DOHH2 (cell line): ENCODE measurements around the gene PLSCR5.

Experiments
- EZH2phosphoT487 ChIP-seq: fragments of 200-600 bp; sonication (generic); IDR thresholded peaks from 2 replicates; pipeline ENCODE4 v1.6.1; 2017; ENCODE audit warnings: borderline replicate concordance, mild to moderate bottlenecking, antibody characterized with exemption, low read length, moderate library complexity, mixed read lengths
- TF ChIP-seq, protein P1 (sequence below): fragments of 200-600 bp; sonication (generic); IDR thresholded peaks from one replicate; pipeline ENCODE4 v1.5.1; 2014; ENCODE audit warnings: antibody characterized with exemption, mild to moderate bottlenecking, low read depth, low read length; ENCODE audit not compliant: poor library complexity, severe bottlenecking

DNA sequence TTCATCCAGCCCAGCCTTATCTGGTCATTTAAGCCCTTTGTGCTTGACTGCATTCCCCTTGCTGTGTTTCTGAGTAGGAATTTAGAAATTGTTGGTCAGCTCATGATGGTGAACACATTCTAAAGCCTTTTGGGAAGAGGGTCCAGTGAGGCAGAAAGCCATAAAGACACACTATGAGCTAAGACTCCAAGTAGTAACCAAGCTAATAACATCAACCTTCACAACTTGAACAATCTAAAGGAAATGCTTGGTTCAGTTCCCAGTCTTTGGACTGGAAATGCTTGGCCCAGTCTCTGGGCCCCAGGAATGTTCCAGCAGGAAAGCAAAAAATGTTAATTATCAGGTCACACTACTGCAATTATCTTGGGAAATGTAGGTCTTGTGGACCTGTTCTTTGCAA lies 68.5 kb downstream of the PLSCR5 start:
- TF ChIP-seq, protein P1, sequence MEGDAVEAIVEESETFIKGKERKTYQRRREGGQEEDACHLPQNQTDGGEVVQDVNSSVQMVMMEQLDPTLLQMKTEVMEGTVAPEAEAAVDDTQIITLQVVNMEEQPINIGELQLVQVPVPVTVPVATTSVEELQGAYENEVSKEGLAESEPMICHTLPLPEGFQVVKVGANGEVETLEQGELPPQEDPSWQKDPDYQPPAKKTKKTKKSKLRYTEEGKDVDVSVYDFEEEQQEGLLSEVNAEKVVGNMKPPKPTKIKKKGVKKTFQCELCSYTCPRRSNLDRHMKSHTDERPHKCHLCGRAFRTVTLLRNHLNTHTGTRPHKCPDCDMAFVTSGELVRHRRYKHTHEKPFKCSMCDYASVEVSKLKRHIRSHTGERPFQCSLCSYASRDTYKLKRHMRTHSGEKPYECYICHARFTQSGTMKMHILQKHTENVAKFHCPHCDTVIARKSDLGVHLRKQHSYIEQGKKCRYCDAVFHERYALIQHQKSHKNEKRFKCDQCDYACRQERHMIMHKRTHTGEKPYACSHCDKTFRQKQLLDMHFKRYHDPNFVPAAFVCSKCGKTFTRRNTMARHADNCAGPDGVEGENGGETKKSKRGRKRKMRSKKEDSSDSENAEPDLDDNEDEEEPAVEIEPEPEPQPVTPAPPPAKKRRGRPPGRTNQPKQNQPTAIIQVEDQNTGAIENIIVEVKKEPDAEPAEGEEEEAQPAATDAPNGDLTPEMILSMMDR: no peak
- TF ChIP-seq EZH2phosphoT487: no peak
